Immature natural killer cell (primary cell): ENCODE data around the gene PPP1R37. TPM values are rescaled to one million over a fixed set of nuclear protein-coding genes. Genes with fewer than 3 reads are reported as not detected.

Experiments
- polyA plus RNA-seq, 3 donors: library from polyadenylated mRNA; unstranded; fragments of 300-500 nt; fragmentation: Illumina TruSeq; gene quantifications; one replicate each; pipeline ENCODE4 v1.2.3, GENCODE V29; 2021

The PPP1R37 gene
- polyA plus RNA-seq, 3 donors from 2014 or later = 0.37 to 1.1 TPM; not detected in 1

Other genes with a start within 250 kb of the PPP1R37 start
- gene NECTIN2, start 246.9 kb upstream of the PPP1R37 start, polyA plus RNA-seq = under 1 TPM in 2 of 3 donors, not detected in 1; 0.09 to 0.34 TPM
- gene TOMM40, start 201.9 kb upstream of the PPP1R37 start, polyA plus RNA-seq = 10 to 100 TPM; 15.5 to 39.7 (median 25.6) TPM
- not detected for gene APOE, start 187.4 kb upstream of the PPP1R37 start, polyA plus RNA-seq
- under 1 TPM in 1 of 3 donors, not detected in 2; 0.47 TPM for gene APOC1, start 178.6 kb upstream of the PPP1R37 start, polyA plus RNA-seq
- not detected for gene APOC4, start 150.9 kb upstream of the PPP1R37 start, polyA plus RNA-seq
- 1 to 10 TPM in 1 of 3 donors, not detected in 2; 1.4 TPM for gene APOC2, start 147.1 kb upstream of the PPP1R37 start, polyA plus RNA-seq
- gene CLPTM1, start 137.8 kb upstream of the PPP1R37 start, polyA plus RNA-seq = 10 to 100 TPM; 20.8 to 33.1 (median 21.2) TPM
- 10 to 100 TPM in 1 of 3 donors, 1 to 10 TPM in 2; 6.0 to 15.4 (median 7.1) TPM for gene RELB, start 91.7 kb upstream of the PPP1R37 start, polyA plus RNA-seq
- 1 to 10 TPM; 2.7 to 9.0 (median 2.9) TPM for gene CLASRP, start 54.1 kb upstream of the PPP1R37 start, polyA plus RNA-seq
- 10 to 100 TPM in 2 of 3 donors, 1 to 10 TPM in 1; 4.0 to 25.6 (median 12.4) TPM for gene ZNF296, start 16.7 kb upstream of the PPP1R37 start, polyA plus RNA-seq
- 100 to 1,000 TPM; 120 to 130 (median 123) TPM for gene GEMIN7, start 13.9 kb upstream of the PPP1R37 start, polyA plus RNA-seq
- under 1 TPM in 2 of 3 donors, not detected in 1; 0.18 to 0.43 TPM for gene NKPD1, start 67.8 kb downstream of the PPP1R37 start, polyA plus RNA-seq
- gene TRAPPC6A, start 85.1 kb downstream of the PPP1R37 start, polyA plus RNA-seq = 100 to 1,000 TPM; 132 to 193 (median 166) TPM
- gene BLOC1S3, start 85.6 kb downstream of the PPP1R37 start, polyA plus RNA-seq = 10 to 100 TPM in 1 of 3 donors, 1 to 10 TPM in 2; 2.9 to 22.4 (median 8.5) TPM
- gene EXOC3L2, start 152.2 kb downstream of the PPP1R37 start, polyA plus RNA-seq = not detected
- gene MARK4, start 158.1 kb downstream of the PPP1R37 start, polyA plus RNA-seq = 1 to 10 TPM in 1 of 3 donors, not detected in 2; 1.6 TPM
- gene CKM, start 229.7 kb downstream of the PPP1R37 start, polyA plus RNA-seq = not detected
- not detected for gene KLC3, start 247.6 kb downstream of the PPP1R37 start, polyA plus RNA-seq